Stimulated activated naive B cell treated with anti-CD40 and anti-IgM and Interleukin-4, amounts not matched to agents 10 μg/mL and 1 μg/mL and 100 μg/mL, for 72 hours (primary cell): ENCODE measurements around the gene IL17REL.
"Not testable (repeated sequence)": the region's sequence is repeated elsewhere in the genome, so short reads cannot be mapped to it uniquely, and the experiment has no call there.

Experiments used
- ATAC-seq, 2 donors: fragments of 150-1000 bp; cut with Tn5 transposase; replicated peaks; 2 replicates each; pipeline ENCODE4 v1.10.0; 2021; ENCODE audit warnings: moderate library complexity in 1 of 2
- DNase-seq: peaks from one replicate; pipeline ENCODE4 v3.0.0; 2021
- H3K27ac Mint-ChIP-seq: one replicate; pipeline ENCODE4 v1.8.0; 2022; ENCODE audit warnings: mild to moderate bottlenecking, mixed read lengths
- H3K27me3 Mint-ChIP-seq, 2 donors: one replicate each; pipeline ENCODE4 v1.8.0; 2022; ENCODE audit warnings: mixed read lengths in 2 of 2
- H3K36me3 Mint-ChIP-seq, 2 donors: one replicate each; pipeline ENCODE4 v1.8.0; 2022; ENCODE audit warnings: mixed read lengths in 2 of 2, mild to moderate bottlenecking in 1 of 2
- H3K4me1 Mint-ChIP-seq, 2 donors: one replicate each; pipeline ENCODE4 v1.8.0; 2022; ENCODE audit warnings: mixed read lengths in 2 of 2, mild to moderate bottlenecking in 1 of 2
- H3K4me3 Mint-ChIP-seq, 2 donors: one replicate each; pipeline ENCODE4 v1.8.0; 2022; ENCODE audit warnings: mild to moderate bottlenecking in 2 of 2, mixed read lengths in 2 of 2, moderate library complexity in 1 of 2
- H3K9me3 Mint-ChIP-seq, 2 donors: one replicate each; pipeline ENCODE4 v1.8.0; 2022; ENCODE audit warnings: mixed read lengths in 2 of 2, mild to moderate bottlenecking in 1 of 2

The IL17REL gene

DNA sequence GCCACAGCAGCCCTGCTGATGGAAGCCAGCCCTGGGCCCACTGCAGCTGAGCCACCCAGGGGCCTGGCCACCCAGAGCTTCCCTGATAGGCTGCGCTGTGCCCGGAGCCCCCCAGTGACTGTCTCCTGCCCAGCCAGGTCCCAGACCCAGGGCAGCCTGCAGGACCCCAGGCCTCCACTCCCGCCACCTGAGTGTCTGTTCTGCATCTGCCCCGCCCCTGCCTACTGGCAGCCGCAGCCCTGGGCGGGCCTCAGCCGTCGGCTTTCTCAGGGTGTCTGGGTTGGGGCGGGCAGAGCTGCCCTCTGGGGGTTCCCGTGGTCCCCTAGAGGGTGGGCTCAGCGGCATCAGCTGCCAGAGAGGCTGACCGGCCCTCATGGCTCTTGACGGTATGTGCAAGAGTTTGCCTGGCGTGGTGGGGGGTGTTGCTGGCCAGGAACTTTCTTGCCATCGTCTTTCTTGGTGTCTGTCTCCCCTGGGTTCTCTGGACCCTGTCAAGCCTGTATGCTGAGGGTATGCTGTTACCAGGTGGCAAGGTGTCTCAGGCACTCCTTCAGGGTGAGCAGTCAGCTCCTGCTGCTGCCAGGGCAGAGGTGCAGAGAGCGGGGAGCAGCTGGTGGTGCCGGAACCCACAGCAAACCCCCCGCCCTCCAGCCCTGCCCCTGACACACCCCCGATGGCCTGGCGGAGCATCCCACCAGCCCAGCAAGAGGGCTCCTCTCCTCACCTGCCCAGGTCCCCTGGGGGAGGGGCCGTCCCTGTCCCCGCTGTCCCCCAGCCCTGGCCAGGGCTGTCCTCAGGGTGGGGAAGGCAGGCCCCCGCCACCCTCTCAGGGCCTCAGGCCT is 64.2 kb downstream of the IL17REL start:
- Mint-ChIP-seq H3K9me3 (no peaks in the 10 kb centered on the region), H3K27ac (no peak overlapping the region), H3K36me3 (no peaks in the 10 kb centered on the region), H3K27me3 (no peaks in the 10 kb centered on the region), H3K4me3 (no peak overlapping the region), H3K4me1 (peaks cover under 1 to 53% of the 10 kb centered on the region in 2 donors)
- ATAC-seq (no peak), DNase-seq (no peak)

DNA sequence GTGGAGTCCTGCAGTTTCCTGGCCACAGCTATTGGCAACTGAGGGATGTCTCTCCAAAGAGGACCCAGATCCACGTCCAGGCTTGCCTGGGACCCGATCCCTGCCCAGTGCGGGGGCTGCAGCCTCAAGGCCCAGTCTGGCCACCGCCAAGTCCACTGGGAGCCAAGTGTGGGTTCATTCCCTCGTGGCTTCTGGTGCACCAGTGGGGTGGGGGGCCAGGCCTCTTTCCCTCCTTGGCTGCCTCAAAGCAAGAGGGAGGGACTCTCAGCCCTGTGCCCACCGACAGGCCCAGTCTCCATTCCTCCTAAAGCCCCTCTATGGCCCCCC is 65.3 kb downstream of the IL17REL start:
- DNase-seq (no peak), ATAC-seq (no peak)
- Mint-ChIP-seq H3K36me3 (no peaks in the 10 kb centered on the region), H3K9me3 (no peaks in the 10 kb centered on the region), H3K4me1 (peaks cover 0 to 43% of the 10 kb centered on the region in 2 donors), H3K4me3 (no peak overlapping the region), H3K27me3 (no peaks in the 10 kb centered on the region), H3K27ac (no peak overlapping the region)

DNA sequence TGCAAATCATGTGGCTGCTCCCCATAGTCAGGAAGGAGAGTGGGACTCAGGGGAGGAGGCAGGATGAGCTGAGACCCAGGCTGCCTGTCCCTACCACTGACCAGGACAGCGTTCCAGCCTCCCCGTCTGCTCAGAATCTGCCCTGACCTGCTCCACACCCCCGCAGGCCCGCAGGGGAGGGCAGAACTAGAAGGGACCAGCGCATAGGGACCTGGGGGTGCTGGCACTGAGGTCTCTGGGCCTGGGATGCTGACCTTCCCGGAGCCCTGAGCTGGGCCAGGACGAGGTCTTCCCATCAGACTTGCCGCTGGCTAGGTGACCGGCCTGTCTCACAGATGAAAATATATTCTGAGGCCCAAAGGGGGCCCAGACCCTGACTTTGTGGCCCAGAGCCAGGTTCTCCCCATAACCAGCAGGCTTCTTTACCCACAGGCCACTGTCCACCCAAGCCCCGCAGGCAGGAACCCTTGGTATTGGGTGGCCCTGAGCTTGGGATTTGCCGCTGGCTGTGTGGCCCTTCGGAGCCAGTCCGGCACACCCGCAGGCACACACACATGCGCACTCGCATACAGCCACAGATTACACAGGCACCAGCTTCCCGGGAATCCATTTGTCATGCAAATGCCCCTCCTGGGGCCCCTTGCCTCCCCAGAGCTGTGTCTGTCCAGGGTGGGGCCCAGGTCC is 65.8 kb downstream of the IL17REL start:
- peak overlapping the region in 1 of 2 donors; percentile 16 for H3K4me3 Mint-ChIP-seq

DNA sequence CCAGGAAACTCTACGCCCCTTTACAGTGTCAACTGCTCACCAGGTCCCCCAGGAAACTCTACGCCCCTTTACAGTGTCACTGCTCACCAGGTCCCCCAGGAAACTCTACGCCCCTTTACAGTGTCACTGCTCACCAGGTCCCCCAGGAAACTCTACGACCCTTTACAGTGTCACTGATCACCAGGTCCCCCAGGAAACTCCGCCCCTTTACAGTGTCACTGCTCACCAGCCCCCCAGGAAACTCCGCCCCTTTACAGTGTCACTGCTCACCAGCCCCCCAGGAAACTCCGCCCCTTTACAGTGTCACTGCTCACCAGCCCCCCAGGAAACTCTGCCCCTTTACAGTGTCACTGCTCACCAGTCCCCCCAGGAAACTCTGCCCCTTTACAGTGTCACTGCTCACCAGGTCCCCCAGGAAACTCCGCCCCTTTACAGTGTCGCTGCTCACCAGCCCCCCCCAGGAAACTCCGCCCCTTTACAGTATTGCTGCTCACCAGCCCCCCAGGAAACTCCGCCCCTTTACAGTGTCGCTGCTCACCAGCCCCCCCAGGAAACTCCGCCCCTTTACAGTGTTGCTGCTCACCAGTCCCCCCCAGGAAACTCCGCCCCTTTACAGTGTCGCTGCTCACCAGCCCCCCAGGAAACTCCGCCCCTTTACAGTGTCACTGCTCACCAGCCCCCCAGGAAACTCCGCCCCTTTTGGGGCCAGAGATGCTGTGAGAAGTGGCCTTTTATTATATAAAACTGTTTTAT is 67.3 kb downstream of the IL17REL start:
- peaks cover 2 to 39% of the 10 kb centered on the region in 2 donors for H3K4me1 Mint-ChIP-seq
- H3K27ac Mint-ChIP-seq: peak overlapping the region; percentile 91
- not testable (repeated sequence) for DNase-seq, H3K9me3 Mint-ChIP-seq, H3K4me3 Mint-ChIP-seq, H3K27me3 Mint-ChIP-seq, H3K36me3 Mint-ChIP-seq, ATAC-seq

More for the DNA sequence above, 65.8 kb downstream of the IL17REL start:
- no peak for ATAC-seq
- DNase-seq: no peak
- Mint-ChIP-seq H3K27ac (peak overlapping the region; percentile 37), H3K36me3 (no peaks in the 10 kb centered on the region), H3K9me3 (no peaks in the 10 kb centered on the region), H3K4me1 (peaks cover 0 to 38% of the 10 kb centered on the region in 2 donors), H3K27me3 (no peaks in the 10 kb centered on the region)
